IPS-20b (cell line): ENCODE data around the gene TBC1D5.
"Not testable (repeated sequence)": the region's sequence is repeated elsewhere in the genome, so short reads cannot be mapped to it uniquely, and the experiment has no call there.

Source experiments
- H3K27ac ChIP-seq: one replicate; pipeline ENCODE4 v1.5.1; 2013; ENCODE audit warnings: low read length
- H3K27me3 ChIP-seq: 2 replicates; pipeline ENCODE4 v1.6.1; 2013; ENCODE audit warnings: mild to moderate bottlenecking, low read length, inconsistent platforms; ENCODE audit not compliant: insufficient read depth
- H3K36me3 ChIP-seq: 2 replicates; pipeline ENCODE4 v1.6.1; 2013; ENCODE audit warnings: low read depth, mild to moderate bottlenecking, inconsistent platforms, low read length, moderate library complexity; ENCODE audit not compliant: insufficient read depth
- H3K4me1 ChIP-seq: 2 replicates; pipeline ENCODE4 v1.6.1; 2013; ENCODE audit warnings: mild to moderate bottlenecking, control low read depth, inconsistent platforms, low read length, moderate library complexity; ENCODE audit not compliant: insufficient read depth
- H3K4me3 ChIP-seq: 2 replicates; pipeline ENCODE4 v1.5.1; 2013; ENCODE audit warnings: mild to moderate bottlenecking, low read length, inconsistent platforms
- H3K9ac ChIP-seq: 2 replicates; pipeline ENCODE4 v1.6.1; 2013; ENCODE audit warnings: low read depth, mild to moderate bottlenecking, inconsistent platforms, low read length, moderate library complexity
- H3K9me3 ChIP-seq: 2 replicates; pipeline ENCODE4 v1.6.1; 2013; ENCODE audit warnings: mild to moderate bottlenecking, low read depth, low read length, inconsistent platforms; ENCODE audit not compliant: insufficient read depth

TBC1D5 gene, protein sequence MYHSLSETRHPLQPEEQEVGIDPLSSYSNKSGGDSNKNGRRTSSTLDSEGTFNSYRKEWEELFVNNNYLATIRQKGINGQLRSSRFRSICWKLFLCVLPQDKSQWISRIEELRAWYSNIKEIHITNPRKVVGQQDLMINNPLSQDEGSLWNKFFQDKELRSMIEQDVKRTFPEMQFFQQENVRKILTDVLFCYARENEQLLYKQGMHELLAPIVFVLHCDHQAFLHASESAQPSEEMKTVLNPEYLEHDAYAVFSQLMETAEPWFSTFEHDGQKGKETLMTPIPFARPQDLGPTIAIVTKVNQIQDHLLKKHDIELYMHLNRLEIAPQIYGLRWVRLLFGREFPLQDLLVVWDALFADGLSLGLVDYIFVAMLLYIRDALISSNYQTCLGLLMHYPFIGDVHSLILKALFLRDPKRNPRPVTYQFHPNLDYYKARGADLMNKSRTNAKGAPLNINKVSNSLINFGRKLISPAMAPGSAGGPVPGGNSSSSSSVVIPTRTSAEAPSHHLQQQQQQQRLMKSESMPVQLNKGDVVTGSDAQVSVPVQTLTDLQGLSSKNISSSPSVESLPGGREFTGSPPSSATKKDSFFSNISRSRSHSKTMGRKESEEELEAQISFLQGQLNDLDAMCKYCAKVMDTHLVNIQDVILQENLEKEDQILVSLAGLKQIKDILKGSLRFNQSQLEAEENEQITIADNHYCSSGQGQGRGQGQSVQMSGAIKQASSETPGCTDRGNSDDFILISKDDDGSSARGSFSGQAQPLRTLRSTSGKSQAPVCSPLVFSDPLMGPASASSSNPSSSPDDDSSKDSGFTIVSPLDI

DNA sequence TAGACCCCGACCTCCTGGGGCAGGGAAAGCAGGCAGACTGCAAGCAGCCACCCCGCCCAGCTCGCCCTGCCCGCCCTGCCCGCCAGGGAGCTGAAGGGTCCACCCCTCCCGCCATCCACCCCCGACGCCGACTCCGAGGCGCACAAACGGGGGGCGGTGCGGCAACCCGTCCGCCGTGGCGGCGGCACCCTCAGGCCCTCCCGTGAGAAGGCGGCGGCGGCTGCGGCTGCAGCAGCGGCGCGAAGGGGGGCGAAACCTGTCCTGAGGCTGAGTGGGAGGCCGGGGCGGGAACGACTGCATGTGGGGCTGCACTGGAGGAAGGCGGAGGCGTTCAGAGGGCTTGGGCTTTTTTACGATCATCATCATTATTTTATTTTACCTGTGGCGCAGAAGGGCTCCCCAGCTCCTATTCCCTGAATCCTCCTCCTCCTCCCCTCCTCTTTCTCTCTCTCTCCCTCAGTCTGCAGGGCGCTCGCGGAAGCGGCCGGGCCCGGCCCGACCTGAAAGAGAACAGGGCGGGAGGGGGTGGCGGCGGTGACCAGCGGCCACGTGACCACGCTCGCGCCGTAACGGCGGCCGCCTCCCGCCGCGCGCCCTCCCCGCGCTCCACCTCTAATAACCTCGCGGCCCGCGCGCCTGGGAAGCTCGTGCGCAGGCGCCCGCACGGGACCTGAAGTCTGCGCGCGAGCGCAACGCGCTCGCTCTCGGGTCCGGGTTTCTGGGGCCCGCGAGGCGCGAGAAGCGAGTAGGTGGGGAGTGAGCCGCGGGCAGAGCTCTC lies at the start of gene TBC1D5:
Gene TBC1D5 (minus strand): TSS at position 530 of the 778 bp plus-strand sequence. CDS start 234,061 bp downstream, outside the sequence.
- H3K27ac ChIP-seq = peak within 1 kb of the TSS; percentile 86
- H3K4me1 ChIP-seq = peaks cover 27% of the 10 kb centered on the region; the same call in 1 of the 2 replicates
- H3K4me3 ChIP-seq = peak within 1 kb of the TSS; percentile 83
- H3K36me3 ChIP-seq = no peaks in the 10 kb centered on the region
- no peaks in the 10 kb centered on the region for H3K27me3 ChIP-seq
- no peaks in the 10 kb centered on the region for H3K9me3 ChIP-seq
- H3K9ac ChIP-seq = peak within 1 kb of the TSS; percentile 84

DNA sequence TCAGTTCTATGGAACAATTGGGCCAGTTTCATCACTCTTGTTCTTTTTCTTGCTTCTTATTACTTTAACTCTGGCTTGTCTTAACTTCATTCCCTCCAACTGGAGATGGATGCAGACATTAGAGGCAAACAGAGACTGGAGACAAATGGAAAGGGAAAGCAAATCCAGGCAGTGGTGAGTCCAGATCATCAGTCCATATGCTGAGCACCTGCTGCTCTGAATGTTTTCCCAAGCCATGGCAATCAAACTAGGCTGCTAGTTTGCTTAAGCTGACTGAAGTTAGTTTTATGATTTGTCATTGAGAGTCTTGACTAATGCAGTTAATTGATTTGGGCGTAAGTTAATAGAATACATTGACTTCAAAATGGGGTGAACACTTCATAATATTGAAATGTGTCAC lies 41.0 kb upstream of the TBC1D5 start:
- H3K4me3 ChIP-seq = no peak overlapping the region
- H3K4me1 ChIP-seq = no peaks in the 10 kb centered on the region
- no peak overlapping the region for H3K9ac ChIP-seq
- no peaks in the 10 kb centered on the region for H3K36me3 ChIP-seq
- no peak overlapping the region for H3K27ac ChIP-seq
- no peaks in the 10 kb centered on the region for H3K9me3 ChIP-seq
- H3K27me3 ChIP-seq = no peaks in the 10 kb centered on the region

DNA sequence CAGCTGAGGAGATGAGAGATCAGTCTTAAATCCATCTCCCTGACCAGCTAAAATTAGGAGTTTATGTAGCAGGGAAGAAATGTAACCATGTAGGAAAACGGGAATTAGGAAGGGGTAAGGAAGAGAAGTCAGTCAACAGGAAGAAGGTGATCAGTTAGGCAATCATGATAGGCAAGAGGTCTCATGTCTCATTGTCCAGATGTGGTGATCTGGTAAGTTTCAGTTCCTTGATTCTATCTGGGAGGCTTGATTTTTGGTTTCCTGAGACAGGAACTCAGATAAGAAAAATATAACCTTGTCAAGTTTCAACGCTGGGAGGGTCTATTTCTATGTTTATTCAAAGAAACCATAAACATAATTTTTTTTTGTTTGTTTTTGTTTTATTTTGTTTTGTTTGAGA lies 40.3 kb upstream of the TBC1D5 start:
- H3K9ac ChIP-seq = no peak overlapping the region
- H3K9me3 ChIP-seq = no peaks in the 10 kb centered on the region
- no peaks in the 10 kb centered on the region for H3K27me3 ChIP-seq
- no peaks in the 10 kb centered on the region for H3K36me3 ChIP-seq
- H3K27ac ChIP-seq = no peak overlapping the region
- no peak overlapping the region for H3K4me3 ChIP-seq
- H3K4me1 ChIP-seq = no peaks in the 10 kb centered on the region

DNA sequence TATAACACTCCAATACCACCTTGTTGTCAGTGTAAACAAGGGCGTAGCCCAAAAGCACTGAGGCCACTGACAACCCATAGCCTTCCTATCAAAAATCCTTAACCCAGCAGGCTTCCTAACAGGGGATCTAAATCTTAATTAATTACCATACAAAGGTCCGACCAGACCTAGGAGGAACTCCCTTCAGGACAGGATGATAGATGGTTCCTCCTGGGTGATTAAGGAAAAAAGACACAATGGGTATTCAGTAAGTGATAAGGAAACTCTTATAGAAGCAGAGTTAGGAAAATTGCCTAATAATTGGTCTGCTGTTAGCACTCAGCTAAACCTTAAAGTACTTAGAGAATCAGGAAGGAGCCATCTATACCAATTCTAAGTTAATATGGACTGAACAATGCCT lies 37.9 kb upstream of the TBC1D5 start:
- not testable (repeated sequence) for H3K36me3 ChIP-seq, H3K27me3 ChIP-seq, H3K4me1 ChIP-seq, H3K27ac ChIP-seq, H3K9me3 ChIP-seq, H3K4me3 ChIP-seq, H3K9ac ChIP-seq

DNA sequence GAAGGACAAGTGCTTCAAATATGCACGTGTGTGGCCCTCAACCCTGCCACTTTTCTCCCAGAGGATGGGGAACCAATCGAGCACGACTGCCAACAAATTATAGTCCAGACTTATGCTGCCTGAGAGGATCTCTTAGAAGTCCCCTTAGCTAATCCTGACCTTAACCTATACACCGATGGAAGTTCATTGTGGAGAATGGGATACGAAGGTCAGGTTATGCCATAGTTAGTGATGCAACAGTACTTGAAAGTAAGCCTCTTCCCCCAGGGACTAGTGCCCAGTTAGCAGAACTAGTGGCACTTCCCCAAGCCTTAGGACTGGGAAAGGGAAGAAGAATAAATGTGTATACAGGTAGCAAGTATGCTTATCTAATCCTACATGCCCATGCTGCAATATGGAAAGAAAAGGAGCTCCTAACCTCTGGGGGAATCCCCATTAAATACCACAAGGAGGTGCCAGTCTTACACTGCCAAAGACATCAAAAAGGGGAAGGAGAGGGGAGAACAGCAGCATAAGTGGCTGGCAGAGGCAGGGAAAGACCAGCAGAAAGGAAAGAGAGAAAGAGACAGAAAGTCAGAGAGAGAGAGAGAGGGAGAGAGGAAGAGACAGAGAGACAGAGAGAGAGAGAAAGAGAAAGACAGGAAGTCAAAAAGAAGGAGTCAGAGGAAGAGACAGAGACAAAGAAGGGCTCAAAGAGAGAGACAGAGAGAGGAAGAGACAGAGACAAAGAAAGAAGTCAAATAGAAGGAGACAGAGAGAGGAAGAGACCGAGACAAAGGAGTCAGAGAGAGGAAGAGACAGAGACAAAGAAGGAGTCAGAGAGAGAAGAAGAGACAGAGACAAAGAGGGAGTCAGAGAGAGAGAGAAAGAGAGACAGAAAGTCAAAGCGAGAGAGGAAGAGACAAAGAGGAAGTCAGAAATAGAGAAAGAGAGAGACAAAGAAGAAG lies 37.1 kb upstream of the TBC1D5 start:
- not testable (repeated sequence) for H3K4me3 ChIP-seq, H3K9me3 ChIP-seq, H3K4me1 ChIP-seq, H3K27ac ChIP-seq, H3K9ac ChIP-seq, H3K27me3 ChIP-seq, H3K36me3 ChIP-seq

DNA sequence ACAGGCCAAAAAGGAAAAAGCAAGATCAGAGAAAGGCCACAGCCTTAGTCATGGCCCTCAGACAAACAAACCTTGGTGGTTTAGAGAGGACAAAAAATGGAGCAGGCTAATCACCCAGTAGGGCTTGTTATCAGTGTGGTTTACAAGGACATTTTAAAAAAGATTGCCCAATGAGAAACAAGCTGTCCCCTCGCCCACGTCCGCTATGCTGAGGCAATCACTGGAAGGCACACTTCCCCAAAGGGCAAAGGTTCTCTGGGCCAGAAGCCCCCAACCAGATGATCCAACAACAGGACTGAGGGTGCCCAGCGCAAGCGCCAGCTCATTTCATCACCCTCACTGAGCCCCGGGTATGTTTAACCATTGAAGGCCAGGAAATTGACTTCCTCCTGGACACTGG lies 34.9 kb upstream of the TBC1D5 start:
- H3K4me3 ChIP-seq, H3K27ac ChIP-seq, H3K9me3 ChIP-seq, H3K27me3 ChIP-seq, H3K4me1 ChIP-seq, H3K36me3 ChIP-seq, H3K9ac ChIP-seq: not testable (repeated sequence)

DNA sequence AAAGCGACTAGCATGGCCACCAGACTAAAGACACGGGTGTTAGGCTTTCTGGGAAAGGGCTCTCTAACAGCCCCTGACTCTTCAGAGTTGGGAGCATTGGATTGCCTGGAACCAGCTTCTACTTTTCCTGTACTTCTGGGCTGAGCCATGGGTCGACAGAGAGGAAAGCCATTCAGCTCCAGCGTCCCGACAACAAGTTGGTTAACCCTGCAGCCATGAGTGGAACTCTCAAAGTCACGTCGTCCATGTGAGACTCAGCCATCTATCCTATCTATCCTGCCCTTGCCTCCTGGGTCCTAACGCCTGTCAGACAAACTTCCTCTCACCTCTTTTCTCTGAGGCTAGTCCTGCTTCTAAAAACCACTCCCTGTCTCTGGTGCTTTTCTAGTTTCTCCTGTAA lies 32.6 kb upstream of the TBC1D5 start:
- Histone ChIP-seq H3K27ac (no peak overlapping the region), H3K27me3 (no peaks in the 10 kb centered on the region), H3K9ac (no peak overlapping the region), H3K36me3 (no peaks in the 10 kb centered on the region), H3K4me1 (no peaks in the 10 kb centered on the region), H3K4me3 (no peak overlapping the region), H3K9me3 (no peaks in the 10 kb centered on the region)

DNA sequence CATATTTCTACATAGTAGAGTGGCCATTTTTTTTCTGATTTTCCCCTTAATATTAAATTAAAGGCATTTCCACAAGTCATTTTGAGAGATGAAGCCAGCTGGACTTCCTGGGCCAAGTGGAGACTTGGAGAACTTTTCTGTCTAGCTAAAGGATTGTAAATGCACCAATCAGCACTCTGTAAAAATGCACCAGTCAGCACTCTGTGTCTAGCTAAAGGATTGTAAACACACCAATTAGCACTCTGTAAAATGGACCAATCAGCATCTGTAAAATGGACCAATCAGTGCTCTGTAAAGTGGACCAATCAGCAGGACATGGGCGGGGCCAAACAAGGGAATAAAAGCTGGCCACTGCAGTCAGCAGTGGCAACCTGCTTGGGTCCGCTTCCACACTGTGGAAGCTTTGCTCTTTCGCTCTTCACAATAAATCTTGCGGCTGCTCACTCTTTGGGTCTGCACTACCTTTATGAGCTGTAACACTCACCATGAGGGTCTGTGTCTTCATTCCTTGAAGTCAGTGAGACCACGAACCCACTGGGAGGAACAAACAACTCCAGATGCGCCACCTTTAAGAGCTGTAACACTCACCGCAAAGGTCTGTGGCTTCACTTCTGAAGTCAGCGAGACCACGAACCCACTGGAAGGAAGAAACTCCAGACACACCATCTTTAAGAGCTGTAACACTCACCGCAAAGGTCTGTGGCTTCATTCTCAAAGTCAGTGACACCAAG lies 31.9 kb upstream of the TBC1D5 start:
- H3K4me3 ChIP-seq, H3K27ac ChIP-seq, H3K9me3 ChIP-seq, H3K36me3 ChIP-seq, H3K9ac ChIP-seq, H3K27me3 ChIP-seq, H3K4me1 ChIP-seq: not testable (repeated sequence)

DNA sequence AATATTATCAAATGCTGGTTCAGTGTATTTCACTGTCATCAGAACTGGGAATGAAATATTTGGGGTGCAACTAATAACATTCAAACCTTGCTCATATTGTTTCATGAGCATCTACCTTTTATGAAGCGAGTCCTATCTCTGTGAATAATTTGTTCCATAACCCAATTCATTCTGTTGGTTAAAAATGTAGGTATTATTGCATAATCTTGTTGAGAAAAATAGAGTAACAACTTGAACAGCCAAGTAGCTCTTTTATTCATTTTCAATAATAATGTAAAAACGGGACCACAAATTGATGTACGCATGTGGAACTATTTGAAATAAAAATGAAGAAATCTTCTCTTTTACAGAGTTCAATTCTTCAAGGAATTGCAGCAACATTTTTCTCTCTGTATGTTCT lies 30.1 kb upstream of the TBC1D5 start:
- Histone ChIP-seq H3K36me3 (no peaks in the 10 kb centered on the region), H3K9ac (no peak overlapping the region), H3K27ac (no peak overlapping the region), H3K27me3 (no peaks in the 10 kb centered on the region), H3K9me3 (no peaks in the 10 kb centered on the region), H3K4me1 (no peaks in the 10 kb centered on the region), H3K4me3 (no peak overlapping the region)

DNA sequence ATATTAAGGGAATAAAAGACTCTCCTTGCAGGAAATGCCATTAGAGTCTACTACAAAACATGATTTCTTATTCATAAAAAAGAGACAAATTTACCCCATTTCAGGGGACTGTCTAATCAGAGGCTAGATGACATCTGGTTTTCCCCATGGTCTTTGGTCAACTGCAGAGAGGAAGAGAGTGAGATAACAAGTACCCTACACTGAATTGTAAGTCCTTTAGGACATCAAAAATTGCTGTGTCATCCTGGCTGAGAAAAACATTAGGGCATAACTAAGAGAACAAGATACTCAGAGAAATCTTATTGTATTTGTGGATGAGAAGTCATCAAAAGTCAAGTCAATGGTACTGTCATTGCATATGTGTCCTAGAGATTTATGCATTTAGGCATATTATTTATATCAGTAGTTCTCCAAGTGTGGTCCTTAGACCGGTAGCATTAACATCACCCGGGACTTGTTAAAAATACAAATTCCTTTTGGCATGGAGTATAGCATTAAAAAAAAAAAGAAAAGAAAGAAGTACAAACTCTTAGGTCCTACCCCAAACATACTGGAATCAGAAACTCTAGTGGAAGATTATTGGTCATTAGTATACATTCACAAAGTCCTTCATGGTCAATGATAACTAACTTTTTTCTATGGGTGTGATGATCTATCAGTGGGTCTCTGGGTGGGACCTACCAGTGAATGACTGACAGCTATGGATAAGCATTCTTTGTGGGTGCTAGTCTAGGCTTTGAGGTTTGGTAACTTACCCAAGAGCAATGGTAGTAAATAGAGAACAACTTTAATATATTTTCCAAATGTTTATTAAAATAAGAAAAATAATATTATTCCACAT lies 29.0 kb upstream of the TBC1D5 start:
- no peaks in the 10 kb centered on the region for H3K27me3 ChIP-seq
- no peak overlapping the region for H3K27ac ChIP-seq
- H3K36me3 ChIP-seq = no peaks in the 10 kb centered on the region
- no peaks in the 10 kb centered on the region for H3K4me1 ChIP-seq
- no peaks in the 10 kb centered on the region for H3K9me3 ChIP-seq
- no peak overlapping the region for H3K4me3 ChIP-seq
- H3K9ac ChIP-seq = no peak overlapping the region
